ENCODE measurements around the gene LAMB1. TPM values are rescaled to one million over a fixed set of nuclear protein-coding genes. Genes with fewer than 3 reads are reported as not detected.

The LAMB1 gene
- total RNA-seq, 4 donors from 2014 or later = 87.9 to 322 (median 200) TPM

- Histone ChIP-seq H3K9me3 (no peaks in the 10 kb centered on the region), H3K27ac (peak overlapping the region; percentile 6 to 38), H3K4me3 (no peak overlapping the region), H3K36me3 (no peaks in the 10 kb centered on the region), H3K4me1 (peaks cover 0 to 7% of the 10 kb centered on the region in 2 donors), H3K27me3 (no peaks in the 10 kb centered on the region)
- intact Hi-C loops (cut with DNase I; ENCODE audit: low total_unique reads) = no loop called here
- TF ChIP-seq POLR2A (IDR thresholded peaks at IDR 0.05) (no peak), CTCF (IDR thresholded peaks at IDR 0.05) (no peak)
- DNase-seq = no peak
Observed at GRCh38 chr7:107998150-107998549, 4.8 kb downstream of the LAMB1 start.

GRCh38 chr7:107996072-107996882, 6.7 kb downstream of the LAMB1 start:
- H3K27me3 ChIP-seq = no peaks in the 10 kb centered on the region
- intact Hi-C loops (cut with DNase I; ENCODE audit: low total_unique reads) = no loop called here
- no peak for DNase-seq
- H3K27ac ChIP-seq = peak overlapping the region; percentile 56 to 61
- H3K4me1 ChIP-seq = peaks cover 0 to 7% of the 10 kb centered on the region in 2 donors
- no peaks in the 10 kb centered on the region for H3K36me3 ChIP-seq
- TF ChIP-seq CTCF (IDR thresholded peaks at IDR 0.05) = no peak
- no peak for TF ChIP-seq POLR2A (IDR thresholded peaks at IDR 0.05)
- no peaks in the 10 kb centered on the region for H3K9me3 ChIP-seq
- H3K4me3 ChIP-seq = no peak overlapping the region

GRCh38 chr7:107995184-107996071, 7.5 kb downstream of the LAMB1 start:
- no peak overlapping the region for H3K4me3 ChIP-seq
- peak overlapping the region; percentile 56 to 61 for H3K27ac ChIP-seq
- no peak for DNase-seq
- no peaks in the 10 kb centered on the region for H3K9me3 ChIP-seq
- H3K36me3 ChIP-seq = no peaks in the 10 kb centered on the region
- no peaks in the 10 kb centered on the region for H3K27me3 ChIP-seq
- peaks cover 0 to 7% of the 10 kb centered on the region in 2 donors for H3K4me1 ChIP-seq
- no peak for TF ChIP-seq POLR2A (IDR thresholded peaks at IDR 0.05)
- no peak for TF ChIP-seq CTCF (IDR thresholded peaks at IDR 0.05)
- intact Hi-C loops (cut with DNase I; ENCODE audit: low total_unique reads) = no loop called here

- Histone ChIP-seq H3K4me3 (no peak overlapping the region), H3K9me3 (no peaks in the 10 kb centered on the region), H3K27me3 (no peaks in the 10 kb centered on the region), H3K36me3 (no peaks in the 10 kb centered on the region), H3K27ac (peak overlapping the region; percentile 56 to 61), H3K4me1 (peaks cover 0 to 7% of the 10 kb centered on the region in 2 donors)
- no peak for TF ChIP-seq POLR2A (IDR thresholded peaks at IDR 0.05)
- TF ChIP-seq CTCF (IDR thresholded peaks at IDR 0.05) = no peak
- intact Hi-C loops (cut with DNase I; ENCODE audit: low total_unique reads) = no loop called here
- no peak for DNase-seq
Observed at GRCh38 chr7:107994421-107995030, 8.4 kb downstream of the LAMB1 start.
